DMS53 treated with DMSO at 0.1 percent for 48 hours (cell line): Measurements from ENCODE around the gene EMILIN3.
A peak's percentile ranks its signal among the peaks of the same experiment; 100 is the strongest.

ENCODE experiments used
- DNase-seq: peaks from one replicate; lab custom pipeline; 2025; ENCODE audit not compliant: unreplicated experiment; lab: John Stamatoyannopoulos, UW

The EMILIN3 gene

DNA sequence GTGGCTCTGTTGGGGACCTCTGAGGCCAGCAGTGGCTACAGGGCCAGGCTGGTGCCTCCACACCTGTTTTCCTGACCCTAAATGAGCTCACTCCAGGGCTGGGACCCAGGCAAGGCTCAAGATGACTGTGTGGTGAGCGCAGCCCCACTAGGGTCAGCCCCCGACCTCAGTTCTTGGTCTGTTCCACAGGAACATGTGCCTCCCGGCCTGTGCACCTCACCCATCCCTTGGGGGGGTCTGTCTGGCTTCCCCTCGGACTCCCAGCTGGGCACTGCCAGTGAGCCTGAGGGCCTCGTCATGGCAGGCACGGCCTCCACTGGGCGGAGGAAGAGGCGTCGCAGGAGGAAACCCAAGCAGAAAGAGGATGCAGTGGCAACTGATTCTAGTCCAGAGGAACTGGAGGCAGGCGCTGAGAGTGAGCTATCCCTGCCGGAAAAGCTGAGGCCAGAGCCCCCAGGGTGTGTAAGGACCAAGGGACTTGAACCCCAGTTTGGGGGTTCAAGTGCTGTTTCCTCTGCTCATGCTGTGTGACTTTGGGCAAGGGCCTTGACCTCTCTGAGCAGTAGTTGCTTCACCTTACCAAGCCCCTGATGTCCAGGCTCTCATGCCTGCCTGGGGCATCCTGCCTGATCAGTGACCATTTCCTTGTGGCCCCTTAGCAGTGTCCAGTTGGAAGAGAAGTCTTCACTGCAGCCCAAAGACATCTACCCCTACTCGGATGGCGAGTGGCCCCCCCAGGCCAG is 18.0 kb downstream of the EMILIN3 start:
- DNase-seq: no peak

- no peak for DNase-seq
Measured at GRCh38 chr20:41347523-41348429, 18.8 kb downstream of the EMILIN3 start.

GRCh38 chr20:41345729-41346067 is 20.9 kb downstream of the EMILIN3 start:
- no peak for DNase-seq

GRCh38 chr20:41344938-41345728 is 21.5 kb downstream of the EMILIN3 start:
- no peak for DNase-seq

- no peak for DNase-seq
Measured at GRCh38 chr20:41344477-41344876, 22.1 kb downstream of the EMILIN3 start.

DNA sequence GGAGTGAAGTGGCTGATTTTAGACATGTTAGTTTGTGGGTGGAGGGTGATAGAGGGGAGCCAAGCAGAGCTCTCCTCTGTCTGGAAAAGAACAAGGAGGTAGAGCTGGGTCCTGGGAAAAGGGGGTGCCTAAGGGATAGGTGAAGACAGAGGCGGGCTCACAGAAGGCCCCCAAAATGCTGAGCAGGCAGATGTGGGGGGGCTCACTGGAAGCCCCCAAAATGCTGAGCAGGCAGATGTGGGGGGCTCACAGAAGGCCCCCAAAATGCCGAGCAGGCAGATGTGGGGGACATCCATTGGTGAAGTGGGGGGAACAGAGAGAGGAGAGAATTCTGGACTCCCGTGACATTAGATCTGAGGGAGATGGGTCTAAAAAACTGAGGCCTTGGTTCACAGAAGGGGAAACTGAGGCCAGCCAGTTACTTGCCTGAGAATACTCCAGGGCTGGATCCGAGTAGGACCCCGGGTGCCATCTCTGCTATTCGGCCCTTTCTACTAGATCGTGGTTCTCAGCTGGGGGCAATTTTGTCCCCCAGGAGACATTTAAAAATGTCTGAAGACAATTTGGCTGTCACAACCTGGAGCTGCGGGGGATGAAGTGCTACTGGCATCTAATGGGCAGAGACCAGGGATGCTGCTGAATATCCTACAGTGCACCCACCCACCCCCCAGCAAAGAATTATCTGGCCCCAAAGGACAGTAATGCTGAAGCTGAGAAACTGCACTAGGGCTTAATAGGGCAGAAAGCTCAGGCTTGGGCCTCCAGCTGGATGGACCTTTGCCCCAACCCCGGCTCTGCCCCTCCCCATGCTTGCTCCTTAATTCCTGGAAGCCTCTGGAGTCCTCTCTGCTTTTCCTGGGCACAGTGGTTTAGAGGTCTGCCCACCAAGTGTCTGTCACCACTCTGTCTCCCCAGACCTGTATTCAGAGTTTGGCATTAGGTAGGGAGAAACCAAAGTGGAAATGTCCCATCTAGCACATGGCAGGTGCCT is 23.8 kb downstream of the EMILIN3 start:
- no peak for DNase-seq

GRCh38 chr20:41340327-41341055 is 26.1 kb downstream of the EMILIN3 start, which contains the start of gene LPIN3:
TSS of gene LPIN3 (plus strand) at chr20:41340821. CDS start at chr20:41345804, 4,983 bp downstream.
- DNase-seq: peak; percentile 86

- DNase-seq: peak; percentile 86
Measured at GRCh38 chr20:41339957-41340326, 26.7 kb downstream of the EMILIN3 start.

GRCh38 chr20:41336711-41337492 is 29.7 kb downstream of the EMILIN3 start:
- no peak for DNase-seq

GRCh38 chr20:41335591-41335990 is 31.0 kb downstream of the EMILIN3 start:
- no peak for DNase-seq

- DNase-seq: no peak
Measured at GRCh38 chr20:41334443-41335421, 31.9 kb downstream of the EMILIN3 start.

GRCh38 chr20:41334036-41334435 is 32.6 kb downstream of the EMILIN3 start:
- no peak for DNase-seq

GRCh38 chr20:41331731-41332130 is 34.9 kb downstream of the EMILIN3 start:
- DNase-seq: no peak

DNA sequence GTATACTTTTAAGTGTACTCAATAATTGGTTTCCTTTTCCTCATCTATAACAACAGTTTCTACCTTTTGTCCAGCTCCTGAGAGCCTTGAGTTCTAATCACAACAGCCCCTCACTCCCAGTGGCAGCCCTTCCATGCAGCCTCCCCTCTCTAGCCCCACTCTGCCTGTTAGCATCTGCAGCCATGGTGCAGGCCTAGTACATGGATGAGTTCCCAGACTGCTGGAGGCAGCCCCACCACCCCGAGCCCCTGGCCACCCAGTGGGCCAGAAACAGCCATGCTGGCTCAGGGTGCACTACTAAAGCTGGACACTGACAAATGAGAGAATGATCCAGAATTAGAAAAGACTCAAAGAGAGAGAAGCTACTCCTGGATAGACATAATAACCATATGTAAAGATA is 35.7 kb downstream of the EMILIN3 start:
- no peak for DNase-seq

DNA sequence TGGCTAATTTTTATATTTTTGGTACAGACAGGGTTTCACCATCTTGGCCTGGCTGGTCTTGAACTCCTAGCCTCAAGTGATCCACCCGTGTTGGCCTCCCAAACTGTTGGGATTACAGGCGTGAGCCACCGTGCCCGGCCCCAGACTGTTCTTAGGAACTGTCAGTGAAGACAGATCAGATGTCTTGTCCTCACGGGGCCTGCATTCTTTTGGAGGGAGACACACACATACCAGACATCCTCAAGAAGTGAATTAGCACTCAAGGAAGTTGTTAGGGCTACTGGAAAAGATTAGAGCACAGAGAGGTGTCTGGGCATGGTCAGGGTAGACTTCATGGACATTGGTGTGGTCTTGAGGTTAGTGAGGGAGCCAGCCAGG is 36.3 kb downstream of the EMILIN3 start:
- DNase-seq: no peak

DNA sequence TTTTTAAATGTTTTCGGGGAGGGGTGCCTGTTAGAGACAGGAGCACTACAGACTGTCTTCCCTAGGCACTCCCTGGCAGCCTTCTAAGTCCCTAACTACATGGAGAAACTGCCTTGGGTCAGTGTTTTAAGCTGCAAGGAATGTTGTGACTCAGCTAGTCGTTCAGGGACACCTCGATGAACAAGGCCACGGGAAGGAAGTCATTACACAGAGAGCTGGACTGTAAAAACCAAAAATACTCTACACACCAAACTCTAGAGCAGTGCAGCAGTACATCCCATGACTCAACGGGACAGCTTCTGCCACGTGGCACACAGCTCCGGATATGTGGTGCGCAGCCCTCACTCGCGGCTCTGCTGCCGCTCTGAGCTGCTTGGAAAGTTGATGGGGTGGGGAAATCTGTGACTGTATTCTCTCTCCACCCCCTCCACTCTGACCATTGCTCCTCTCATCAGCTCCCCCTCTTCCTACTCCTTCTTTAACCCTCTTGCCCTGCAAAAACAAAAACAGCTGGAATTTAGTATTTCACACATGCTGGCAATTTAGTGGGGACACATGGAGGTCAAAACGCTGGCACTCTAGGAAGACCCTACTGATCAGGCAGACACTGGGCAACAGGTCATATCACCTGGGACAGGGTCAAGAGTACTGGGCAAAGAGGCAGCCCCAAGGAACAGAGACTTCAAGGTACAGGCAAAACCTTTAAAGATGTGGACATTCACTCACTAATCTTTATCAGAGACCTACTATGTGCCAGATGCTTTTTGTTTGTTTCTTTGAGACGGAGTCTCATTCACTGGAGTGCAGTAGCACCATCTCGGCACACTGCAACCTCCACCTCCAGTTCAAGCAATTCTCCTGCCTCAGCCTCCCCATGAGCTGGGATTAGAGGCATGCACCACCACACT is 36.9 kb downstream of the EMILIN3 start:
- DNase-seq: no peak

- no peak for DNase-seq
Measured at GRCh38 chr20:41327178-41327577, 39.4 kb downstream of the EMILIN3 start.
